ENCODE measurements around the gene TUBB2A.

TUBB2A gene

DNA sequence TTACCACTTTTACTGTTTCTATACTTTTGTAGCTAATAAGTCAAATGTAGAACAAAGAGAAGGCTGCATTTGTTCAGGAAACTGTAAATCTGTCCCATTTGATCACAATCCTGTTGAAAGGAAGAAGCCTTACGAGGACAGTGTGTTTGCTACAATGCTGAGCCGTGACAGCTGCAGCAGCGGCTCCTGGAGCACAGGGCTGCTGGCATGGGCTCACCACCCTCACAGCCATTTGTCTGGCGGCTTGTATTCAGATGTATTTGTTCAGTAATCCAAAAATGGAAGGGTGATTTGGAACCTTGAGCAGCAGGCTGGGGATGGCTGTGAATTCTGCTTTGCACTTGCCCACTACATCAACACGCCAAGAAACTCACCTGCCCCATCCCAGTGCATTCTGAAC lies 5.7 kb downstream of the TUBB2A start:
- Histone ChIP-seq H2AFZ (ENCODE audit: low read depth, low read length, severe bottlenecking) (no peak overlapping the region), H4K20me1 (ENCODE audit: low read depth, low read length) (no peaks in the 10 kb centered on the region), H3K9ac (ENCODE audit: low read length) (no peak overlapping the region), H3F3A (ENCODE audit: insufficient read depth) (peaks cover 4% of the 10 kb centered on the region; the same call in 1 of the 2 replicates), H3K9me2 (replicated peaks; ENCODE audit: insufficient read depth, low read length) (no peaks in the 10 kb centered on the region), H3K9me3 (ENCODE audit: insufficient read depth, low read length) (no peaks in the 10 kb centered on the region), H3K27ac (ENCODE audit: low read depth, low read length) (no peak overlapping the region), H3K36me3 (ENCODE audit: low read length) (peaks cover 6% of the 10 kb centered on the region; the same call in 1 of the 2 replicates), H3K4me2 (ENCODE audit: low read depth, low read length, poor library complexity, severe bottlenecking) (no peak overlapping the region), H3K79me2 (ENCODE audit: insufficient read depth, low read length) (no peaks in the 10 kb centered on the region), H3K27me3 (ENCODE audit: low read length) (no peaks in the 10 kb centered on the region), H3K4me3 (ENCODE audit: insufficient read depth, low read length, poor library complexity, severe bottlenecking) (no peak overlapping the region)
- TF ChIP-seq EZH2phosphoT487 (conservative IDR thresholded peaks at IDR 0.05; ENCODE audit: low read length) = no peak

- H3K9ac ChIP-seq (ENCODE audit: low read length) = no peak overlapping the region
- H4K20me1 ChIP-seq (ENCODE audit: low read depth, low read length) = no peaks in the 10 kb centered on the region
- no peak overlapping the region for H3K4me2 ChIP-seq (ENCODE audit: low read depth, low read length, poor library complexity, severe bottlenecking)
- no peaks in the 10 kb centered on the region for H3K9me2 ChIP-seq (replicated peaks; ENCODE audit: insufficient read depth, low read length)
- no peak overlapping the region for H2AFZ ChIP-seq (ENCODE audit: low read depth, low read length, severe bottlenecking)
- H3K79me2 ChIP-seq (ENCODE audit: insufficient read depth, low read length) = no peaks in the 10 kb centered on the region
- TF ChIP-seq, protein P1, sequence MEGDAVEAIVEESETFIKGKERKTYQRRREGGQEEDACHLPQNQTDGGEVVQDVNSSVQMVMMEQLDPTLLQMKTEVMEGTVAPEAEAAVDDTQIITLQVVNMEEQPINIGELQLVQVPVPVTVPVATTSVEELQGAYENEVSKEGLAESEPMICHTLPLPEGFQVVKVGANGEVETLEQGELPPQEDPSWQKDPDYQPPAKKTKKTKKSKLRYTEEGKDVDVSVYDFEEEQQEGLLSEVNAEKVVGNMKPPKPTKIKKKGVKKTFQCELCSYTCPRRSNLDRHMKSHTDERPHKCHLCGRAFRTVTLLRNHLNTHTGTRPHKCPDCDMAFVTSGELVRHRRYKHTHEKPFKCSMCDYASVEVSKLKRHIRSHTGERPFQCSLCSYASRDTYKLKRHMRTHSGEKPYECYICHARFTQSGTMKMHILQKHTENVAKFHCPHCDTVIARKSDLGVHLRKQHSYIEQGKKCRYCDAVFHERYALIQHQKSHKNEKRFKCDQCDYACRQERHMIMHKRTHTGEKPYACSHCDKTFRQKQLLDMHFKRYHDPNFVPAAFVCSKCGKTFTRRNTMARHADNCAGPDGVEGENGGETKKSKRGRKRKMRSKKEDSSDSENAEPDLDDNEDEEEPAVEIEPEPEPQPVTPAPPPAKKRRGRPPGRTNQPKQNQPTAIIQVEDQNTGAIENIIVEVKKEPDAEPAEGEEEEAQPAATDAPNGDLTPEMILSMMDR (IDR thresholded peaks at IDR 0.05; ENCODE audit: insufficient read depth, low read length, poor library complexity, severe bottlenecking) = no peak
- no peak for TF ChIP-seq EZH2phosphoT487 (conservative IDR thresholded peaks at IDR 0.05; ENCODE audit: low read length)
- no peaks in the 10 kb centered on the region for H3K27me3 ChIP-seq (ENCODE audit: low read length)
- peaks cover 3% of the 10 kb centered on the region; the same call in 1 of the 2 replicates for H3F3A ChIP-seq (ENCODE audit: insufficient read depth)
- H3K4me3 ChIP-seq (ENCODE audit: insufficient read depth, low read length, poor library complexity, severe bottlenecking) = no peak overlapping the region
- H3K27ac ChIP-seq (ENCODE audit: low read depth, low read length) = no peak overlapping the region
- peaks cover 2% of the 10 kb centered on the region; the same call in 1 of the 2 replicates for H3K36me3 ChIP-seq (ENCODE audit: low read length)
- H3K9me3 ChIP-seq (ENCODE audit: insufficient read depth, low read length) = no peaks in the 10 kb centered on the region
Measured at GRCh38 chr6:3147914-3148757, 9.2 kb downstream of the TUBB2A start.

DNA sequence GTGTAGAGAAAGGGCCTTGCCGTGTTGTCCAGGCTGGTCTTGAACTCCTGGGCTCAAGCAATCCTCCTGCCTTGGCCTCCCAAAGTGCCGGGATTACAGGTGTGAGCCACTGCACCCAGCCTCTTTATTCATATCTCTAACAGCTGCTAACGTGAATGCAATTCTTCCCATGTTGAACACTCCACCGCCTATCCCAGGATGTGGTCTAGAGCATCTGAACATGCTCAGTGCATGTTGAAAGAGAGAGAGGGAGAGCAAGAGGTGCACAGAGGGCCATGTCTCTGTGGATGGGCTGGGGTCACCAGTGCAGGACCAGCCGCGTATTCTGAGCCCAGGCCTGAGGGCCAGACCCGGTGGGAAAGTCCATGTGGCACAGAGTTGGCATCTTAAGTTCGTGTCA lies 12.8 kb downstream of the TUBB2A start:
- Histone ChIP-seq H3K9me2 (replicated peaks; ENCODE audit: insufficient read depth, low read length) (no peaks in the 10 kb centered on the region), H3K36me3 (ENCODE audit: low read length) (no peaks in the 10 kb centered on the region), H3K9ac (ENCODE audit: low read length) (no peak overlapping the region), H3F3A (ENCODE audit: insufficient read depth) (no peaks in the 10 kb centered on the region), H2AFZ (ENCODE audit: low read depth, low read length, severe bottlenecking) (no peak overlapping the region), H3K79me2 (ENCODE audit: insufficient read depth, low read length) (no peaks in the 10 kb centered on the region), H3K4me2 (ENCODE audit: low read depth, low read length, poor library complexity, severe bottlenecking) (no peak overlapping the region), H4K20me1 (ENCODE audit: low read depth, low read length) (no peaks in the 10 kb centered on the region), H3K27ac (ENCODE audit: low read depth, low read length) (no peak overlapping the region), H3K9me3 (ENCODE audit: insufficient read depth, low read length) (no peaks in the 10 kb centered on the region), H3K27me3 (ENCODE audit: low read length) (no peaks in the 10 kb centered on the region), H3K4me3 (ENCODE audit: insufficient read depth, low read length, poor library complexity, severe bottlenecking) (no peak overlapping the region)
- no peak for TF ChIP-seq EZH2phosphoT487 (conservative IDR thresholded peaks at IDR 0.05; ENCODE audit: low read length)
- TF ChIP-seq, protein P1 (IDR thresholded peaks at IDR 0.05; ENCODE audit: insufficient read depth, low read length, poor library complexity, severe bottlenecking) = no peak

DNA sequence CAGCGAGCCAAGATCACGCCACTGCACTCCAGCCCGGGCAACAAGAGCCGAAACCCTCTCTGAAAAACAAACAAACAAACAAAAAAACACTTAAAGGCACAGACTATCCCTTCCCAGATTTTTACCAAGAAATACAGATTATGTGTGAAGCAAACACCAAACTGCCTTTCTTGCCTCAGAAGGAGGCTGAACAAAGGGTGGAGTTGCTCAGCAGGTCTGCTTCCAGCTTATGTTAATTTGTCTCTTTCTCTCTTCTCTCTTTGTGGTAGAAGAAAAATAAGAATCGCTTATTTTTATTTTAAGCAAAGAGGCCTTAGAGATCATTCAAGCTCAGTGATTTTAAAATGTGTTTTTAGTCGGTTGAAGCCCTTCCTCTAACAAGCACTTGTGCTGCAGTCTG lies 14.2 kb downstream of the TUBB2A start:
- no peaks in the 10 kb centered on the region for H3K36me3 ChIP-seq (ENCODE audit: low read length)
- TF ChIP-seq, protein P1 (IDR thresholded peaks at IDR 0.05; ENCODE audit: insufficient read depth, low read length, poor library complexity, severe bottlenecking) = no peak
- no peak for TF ChIP-seq EZH2phosphoT487 (conservative IDR thresholded peaks at IDR 0.05; ENCODE audit: low read length)
- no peak overlapping the region for H3K4me2 ChIP-seq (ENCODE audit: low read depth, low read length, poor library complexity, severe bottlenecking)

More for the DNA sequence above, 14.2 kb downstream of the TUBB2A start:
- Histone ChIP-seq H3F3A (ENCODE audit: insufficient read depth) (no peaks in the 10 kb centered on the region), H3K9me2 (replicated peaks; ENCODE audit: insufficient read depth, low read length) (no peaks in the 10 kb centered on the region), H3K9ac (ENCODE audit: low read length) (no peak overlapping the region), H2AFZ (ENCODE audit: low read depth, low read length, severe bottlenecking) (no peak overlapping the region), H3K27ac (ENCODE audit: low read depth, low read length) (no peak overlapping the region), H3K79me2 (ENCODE audit: insufficient read depth, low read length) (no peaks in the 10 kb centered on the region), H3K27me3 (ENCODE audit: low read length) (no peaks in the 10 kb centered on the region), H3K4me3 (ENCODE audit: insufficient read depth, low read length, poor library complexity, severe bottlenecking) (no peak overlapping the region), H3K9me3 (ENCODE audit: insufficient read depth, low read length) (no peaks in the 10 kb centered on the region), H4K20me1 (ENCODE audit: low read depth, low read length) (no peaks in the 10 kb centered on the region)

Measured in SU-DHL-6 (cell line).